ENCODE measurements around the gene PPP1R15B. TPM values are rescaled to one million over a fixed set of nuclear protein-coding genes. Genes with fewer than 3 reads are reported as not detected.

Gene PPP1R15B
- total RNA-seq, 1 experiment from 2014 or later, result 69.3 TPM

DNA sequence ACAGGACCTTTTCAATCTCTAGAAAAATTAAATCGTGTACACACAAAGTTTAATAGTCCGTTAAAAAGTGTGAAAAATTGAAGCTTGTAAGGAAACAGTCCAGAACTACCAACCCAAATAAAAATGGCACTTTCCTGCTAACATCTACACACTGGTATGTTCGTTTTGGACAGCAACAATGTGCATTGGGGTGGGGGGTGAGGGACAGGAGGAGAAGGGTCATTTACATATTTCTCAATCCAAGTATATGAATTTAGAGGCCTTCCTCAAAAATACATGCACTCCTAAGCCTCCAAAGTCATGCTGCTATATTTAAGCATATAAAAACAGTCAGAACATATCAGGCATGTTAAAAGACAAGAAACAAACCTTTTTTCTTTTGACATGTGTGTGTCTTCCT lies 2.5 kb downstream of the PPP1R15B start:
- Histone ChIP-seq H4K20me1 (ENCODE audit: insufficient read depth) (peaks cover 33% of the 10 kb centered on the region), H3K27ac (ENCODE audit: low read depth, low read length) (no peak overlapping the region), H3K9me3 (ENCODE audit: control insufficient read depth in 1 of 2, insufficient read depth in 1 of 2, low read depth in 1 of 2, low read length in 2 of 2) (no peaks in the 10 kb centered on the region), H3K4me2 (ENCODE audit: low read length) (peak overlapping the region; percentile 82), H3K27me3 (ENCODE audit: insufficient read depth, low read length) (no peaks in the 10 kb centered on the region), H3K9me2 (ENCODE audit: insufficient read depth) (no peaks in the 10 kb centered on the region), H3K36me3 (ENCODE audit: control insufficient read depth in 1 of 2, insufficient read depth in 2 of 2, low read length in 2 of 2) (peaks cover 29 to 33% of the 10 kb centered on the region in 2 experiments), H2AFZ (ENCODE audit: low read depth, low read length, poor library complexity, severe bottlenecking) (no peak overlapping the region), H3K4me3 (replicated peaks in 1 of 2; ENCODE audit: low read depth in 1 of 2, low read length in 2 of 2) (peak overlapping the region; percentile 74 to 95), H3K4me1 (ENCODE audit: control insufficient read depth in 1 of 2, insufficient read depth in 2 of 2, low read length in 2 of 2) (peaks cover 25 to 36% of the 10 kb centered on the region in 2 experiments), H3K9ac (ENCODE audit: low read length) (peak overlapping the region; percentile 96; the same call in 1 of the 2 replicates), H3K79me2 (ENCODE audit: insufficient read depth, low read length) (peaks cover 75% of the 10 kb centered on the region)
- intact Hi-C loops (cut with micrococcal nuclease), result no loop called here
- POLR2A ChIA-PET, result no interaction called here
- DNase-seq (ENCODE audit: low read depth, low spot score), result no peak
- BruUV-seq (replicated peaks), result no TSS peak
- CTCF ChIA-PET, result interaction anchor here (2.7 kb wide), 1 partner anchor 11 kb away, joined by 25 read pairs; no protein-coding TSS in a partner anchor
- RAD21 ChIA-PET (ENCODE audit: low non-redundant PET in 1 of 2, low total read pairs in 2 of 2, uncharacterized antibody in 2 of 2, unreplicated experiment in 2 of 2), result no interaction called here
- no peak for ATAC-seq
- TF ChIP-seq, protein P1, sequence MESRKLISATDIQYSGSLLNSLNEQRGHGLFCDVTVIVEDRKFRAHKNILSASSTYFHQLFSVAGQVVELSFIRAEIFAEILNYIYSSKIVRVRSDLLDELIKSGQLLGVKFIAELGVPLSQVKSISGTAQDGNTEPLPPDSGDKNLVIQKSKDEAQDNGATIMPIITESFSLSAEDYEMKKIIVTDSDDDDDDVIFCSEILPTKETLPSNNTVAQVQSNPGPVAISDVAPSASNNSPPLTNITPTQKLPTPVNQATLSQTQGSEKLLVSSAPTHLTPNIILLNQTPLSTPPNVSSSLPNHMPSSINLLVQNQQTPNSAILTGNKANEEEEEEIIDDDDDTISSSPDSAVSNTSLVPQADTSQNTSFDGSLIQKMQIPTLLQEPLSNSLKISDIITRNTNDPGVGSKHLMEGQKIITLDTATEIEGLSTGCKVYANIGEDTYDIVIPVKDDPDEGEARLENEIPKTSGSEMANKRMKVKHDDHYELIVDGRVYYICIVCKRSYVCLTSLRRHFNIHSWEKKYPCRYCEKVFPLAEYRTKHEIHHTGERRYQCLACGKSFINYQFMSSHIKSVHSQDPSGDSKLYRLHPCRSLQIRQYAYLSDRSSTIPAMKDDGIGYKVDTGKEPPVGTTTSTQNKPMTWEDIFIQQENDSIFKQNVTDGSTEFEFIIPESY (IDR thresholded peaks at IDR 0.05; ENCODE audit: extremely low read depth, insufficient replicate concordance, low read length), result no peak
- TF ChIP-seq ELF1 (IDR thresholded peaks at IDR 0.05; ENCODE audit: borderline replicate concordance, low read depth), result no peak
- no peak for TF ChIP-seq TCF7L2 (IDR thresholded peaks at IDR 0.05; ENCODE audit: borderline replicate concordance, extremely low read depth, insufficient read depth, insufficient read length)
- TF ChIP-seq POLR2A (IDR thresholded peaks at IDR 0.05; ENCODE audit: borderline replicate concordance, extremely low read depth, insufficient read depth, insufficient read length), result no peak
- TF ChIP-seq, protein P2, sequence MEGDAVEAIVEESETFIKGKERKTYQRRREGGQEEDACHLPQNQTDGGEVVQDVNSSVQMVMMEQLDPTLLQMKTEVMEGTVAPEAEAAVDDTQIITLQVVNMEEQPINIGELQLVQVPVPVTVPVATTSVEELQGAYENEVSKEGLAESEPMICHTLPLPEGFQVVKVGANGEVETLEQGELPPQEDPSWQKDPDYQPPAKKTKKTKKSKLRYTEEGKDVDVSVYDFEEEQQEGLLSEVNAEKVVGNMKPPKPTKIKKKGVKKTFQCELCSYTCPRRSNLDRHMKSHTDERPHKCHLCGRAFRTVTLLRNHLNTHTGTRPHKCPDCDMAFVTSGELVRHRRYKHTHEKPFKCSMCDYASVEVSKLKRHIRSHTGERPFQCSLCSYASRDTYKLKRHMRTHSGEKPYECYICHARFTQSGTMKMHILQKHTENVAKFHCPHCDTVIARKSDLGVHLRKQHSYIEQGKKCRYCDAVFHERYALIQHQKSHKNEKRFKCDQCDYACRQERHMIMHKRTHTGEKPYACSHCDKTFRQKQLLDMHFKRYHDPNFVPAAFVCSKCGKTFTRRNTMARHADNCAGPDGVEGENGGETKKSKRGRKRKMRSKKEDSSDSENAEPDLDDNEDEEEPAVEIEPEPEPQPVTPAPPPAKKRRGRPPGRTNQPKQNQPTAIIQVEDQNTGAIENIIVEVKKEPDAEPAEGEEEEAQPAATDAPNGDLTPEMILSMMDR (IDR thresholded peaks at IDR 0.05 in 2 of 3, conservative IDR thresholded peaks at IDR 0.05 in 1 of 3; ENCODE audit: borderline replicate concordance in 1 of 3, insufficient read depth in 1 of 3, low read depth in 2 of 3, low read length in 2 of 3), result no peak
- TF ChIP-seq SIN3A (IDR thresholded peaks at IDR 0.05; ENCODE audit: low read depth), result no peak
- no peak for TF ChIP-seq POLR2AphosphoS5 (IDR thresholded peaks at IDR 0.05; ENCODE audit: low read depth, low read length)

Data from HCT116 (cell line).